LNCAP (cell line): Measurements from ENCODE around the gene PHF19.

Source experiments
- CTCF ChIP-seq: fragments of 450-650 bp; IDR thresholded peaks from 2 replicates; pipeline ENCODE4 v1.5.1; 2017; ENCODE audit warnings: mild to moderate bottlenecking

PHF19 gene

DNA sequence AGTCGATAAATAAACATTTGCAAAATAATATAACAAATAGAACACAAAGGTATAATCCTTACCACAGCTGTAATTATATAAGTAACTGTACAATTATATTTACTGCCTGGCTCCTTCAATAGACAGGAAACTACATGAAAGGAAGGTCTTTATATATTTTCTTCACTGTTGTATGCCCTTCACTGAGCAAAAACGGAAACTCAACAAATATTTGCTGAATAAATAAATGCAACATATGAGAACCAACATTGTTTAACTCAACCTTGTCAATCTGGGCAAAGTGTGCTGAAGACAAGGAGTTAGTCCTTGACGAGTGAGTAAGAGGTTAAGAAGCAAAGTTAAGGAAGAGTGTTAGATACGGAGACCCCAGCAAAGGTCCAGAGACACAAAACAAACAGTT lies 56.9 kb downstream of the PHF19 start:
- no peak for TF ChIP-seq CTCF

DNA sequence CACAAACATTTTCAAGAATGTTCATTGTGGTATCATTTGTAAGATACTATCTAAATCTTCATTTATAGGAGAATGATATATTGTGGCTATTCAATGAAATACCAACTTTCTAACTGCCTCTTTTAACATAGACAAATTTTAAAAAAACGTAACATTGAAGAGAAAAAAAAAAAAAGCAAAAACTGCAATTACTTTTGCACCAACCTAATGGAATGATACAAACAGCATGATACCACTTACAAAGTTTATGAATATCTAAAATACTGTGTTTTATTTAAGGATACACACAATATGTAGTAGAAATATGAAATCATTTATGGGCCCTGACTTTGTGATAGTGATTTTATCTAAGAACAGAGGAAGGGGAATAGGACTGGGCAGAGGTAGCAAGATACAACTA lies 58.4 kb downstream of the PHF19 start:
- no peak for TF ChIP-seq CTCF

- no peak for TF ChIP-seq CTCF
Measured at GRCh38 chr9:120815075-120815474, 61.9 kb downstream of the PHF19 start.

GRCh38 chr9:120808931-120809330 lies 68.1 kb downstream of the PHF19 start:
- TF ChIP-seq CTCF, result no peak

DNA sequence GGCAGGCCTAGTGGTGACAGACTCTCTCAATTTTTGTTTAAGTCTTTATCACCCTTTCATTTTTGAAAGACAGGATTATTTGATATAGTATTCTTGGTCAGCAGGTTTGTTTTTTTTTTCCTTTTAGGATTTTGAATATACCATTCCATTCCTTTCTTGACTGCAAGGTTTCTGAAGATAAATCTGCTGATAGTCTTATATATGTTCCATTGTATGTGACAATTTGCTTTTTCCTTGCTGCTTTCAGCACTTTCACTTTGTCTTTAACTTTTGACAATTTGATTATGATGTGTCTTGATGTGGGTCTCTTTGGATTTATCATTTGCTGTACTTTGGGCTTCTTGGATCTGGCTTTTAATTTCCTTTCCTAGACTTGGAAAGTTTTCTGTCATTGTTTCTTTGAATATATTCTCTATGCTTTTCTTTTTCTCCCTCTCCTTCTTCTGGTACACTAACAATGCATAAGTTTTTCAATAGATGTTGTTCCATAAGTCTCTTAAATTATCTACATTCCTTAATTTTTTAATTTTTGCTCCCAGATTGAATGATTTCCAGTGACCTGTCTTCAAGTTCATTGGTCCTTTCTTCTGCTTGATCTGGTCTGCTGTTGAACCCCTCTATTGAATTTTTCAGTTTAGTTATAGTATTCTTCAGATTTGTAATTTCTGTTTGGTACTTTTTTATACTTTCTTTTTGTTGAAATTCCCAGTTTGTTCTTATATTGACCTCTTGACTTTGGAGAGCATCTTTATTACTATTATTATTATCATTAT lies 69.2 kb downstream of the PHF19 start:
- no peak for TF ChIP-seq CTCF
